Activated CD4-positive, CD25-positive, alpha-beta regulatory T cell treated with anti-CD3 and anti-CD28 coated beads, Interleukin-2, amount 50 U/mL, for 16 hours (primary cell): ENCODE results near the gene THEM5.
"Not testable (repeated sequence)": the region's sequence is repeated elsewhere in the genome, so short reads cannot be mapped to it uniquely, and the experiment has no call there.

Experiments
- DNase-seq: peaks from one replicate; pipeline ENCODE4 v3.0.0-alpha.2; 2020; ENCODE audit warnings: low read depth, low spot score

THEM5 gene, protein sequence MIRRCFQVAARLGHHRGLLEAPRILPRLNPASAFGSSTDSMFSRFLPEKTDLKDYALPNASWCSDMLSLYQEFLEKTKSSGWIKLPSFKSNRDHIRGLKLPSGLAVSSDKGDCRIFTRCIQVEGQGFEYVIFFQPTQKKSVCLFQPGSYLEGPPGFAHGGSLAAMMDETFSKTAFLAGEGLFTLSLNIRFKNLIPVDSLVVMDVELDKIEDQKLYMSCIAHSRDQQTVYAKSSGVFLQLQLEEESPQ

DNA sequence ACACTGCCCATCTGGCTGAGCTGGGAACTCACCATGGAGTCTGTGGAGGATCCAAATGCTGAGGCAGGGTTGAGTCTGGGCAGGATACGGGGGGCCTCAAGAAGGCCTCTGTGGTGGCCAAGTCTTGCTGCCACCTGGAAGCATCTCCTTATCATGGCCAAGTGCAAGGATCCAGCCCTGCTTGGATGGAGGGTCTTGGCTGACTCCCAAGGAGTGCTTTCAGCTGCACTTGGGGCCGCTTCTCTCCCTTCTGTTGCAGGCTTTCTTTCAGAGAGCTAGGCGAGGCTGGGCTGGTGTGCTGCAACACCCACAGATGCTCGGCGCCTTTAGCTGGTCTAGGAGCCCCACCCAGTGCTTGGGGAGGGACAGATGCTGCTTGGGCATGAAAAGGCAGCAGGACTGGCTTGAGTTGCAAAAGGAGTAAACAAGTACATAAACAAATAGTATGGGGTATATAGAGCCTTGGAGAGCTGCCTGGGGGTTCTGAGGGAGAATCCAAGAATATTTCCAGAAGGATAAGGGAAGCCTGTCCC is at the start of gene THEM5:
THEM5 (minus strand) TSS at position 302 of the 533 bp plus-strand sequence; CDS start at position 155, 147 bp downstream.
- DNase-seq, result no peak

DNA sequence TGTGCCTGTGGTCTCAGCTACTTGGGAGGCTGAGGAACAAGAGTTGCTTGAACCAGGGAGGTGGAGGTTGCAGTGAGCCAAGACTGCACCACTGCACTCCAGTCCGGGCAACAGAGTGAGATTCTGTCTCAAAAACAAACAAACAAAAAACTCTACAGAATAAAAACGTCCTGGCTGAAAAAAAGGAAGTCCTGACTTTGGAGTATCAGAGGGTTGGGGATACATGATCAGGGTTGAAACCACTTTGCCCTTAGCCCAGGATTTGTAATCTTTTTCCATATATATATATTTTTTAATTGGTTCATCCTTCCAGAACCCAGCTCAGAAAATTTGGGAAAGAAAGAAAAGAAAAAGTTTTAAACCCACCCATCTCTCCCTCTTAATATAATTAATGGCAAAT is 49.3 kb upstream of the THEM5 start:
- DNase-seq, result no peak

DNA sequence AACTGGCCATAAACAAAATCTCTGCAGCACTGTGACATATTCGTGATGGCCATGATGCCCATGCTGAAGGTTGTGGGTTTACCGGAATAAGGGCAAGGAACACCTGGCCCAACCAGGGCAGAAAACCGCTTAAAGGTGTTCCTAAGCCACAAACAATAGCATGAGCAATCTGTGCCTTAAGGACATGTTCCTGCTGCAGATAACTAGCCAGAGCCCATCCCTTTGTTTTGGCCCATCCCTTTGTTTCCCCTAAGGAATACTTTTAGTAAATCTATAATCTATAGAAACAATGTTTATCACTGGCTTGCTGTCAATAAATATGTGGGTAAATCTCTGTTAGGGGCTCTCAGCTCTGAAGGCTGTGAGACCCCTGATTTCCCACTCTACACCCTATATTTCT is 47.3 kb upstream of the THEM5 start:
- not testable (repeated sequence) for DNase-seq

DNA sequence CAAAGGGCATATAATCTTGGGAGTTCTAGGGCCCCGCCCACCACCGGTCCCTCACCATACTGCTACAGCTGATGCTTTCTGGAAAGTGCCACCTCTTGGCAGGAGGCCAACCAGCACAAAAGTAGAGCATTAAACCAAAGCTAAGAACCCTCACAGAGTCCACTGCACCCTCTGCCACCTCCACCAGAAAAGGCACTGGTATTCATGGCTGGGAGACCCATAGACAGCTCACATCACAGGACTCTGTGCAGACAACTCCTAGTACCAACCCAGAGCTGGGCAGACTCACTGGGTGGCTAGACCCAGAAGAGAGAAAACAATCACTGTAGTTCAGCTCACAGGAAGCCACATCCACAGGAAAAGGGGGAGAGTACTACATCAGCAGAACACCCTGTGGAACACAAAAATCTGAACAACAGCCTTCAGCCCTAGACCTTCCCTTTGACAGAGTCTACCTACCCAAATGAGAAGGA is 45.0 kb upstream of the THEM5 start:
- peak; percentile 31 for DNase-seq

DNA sequence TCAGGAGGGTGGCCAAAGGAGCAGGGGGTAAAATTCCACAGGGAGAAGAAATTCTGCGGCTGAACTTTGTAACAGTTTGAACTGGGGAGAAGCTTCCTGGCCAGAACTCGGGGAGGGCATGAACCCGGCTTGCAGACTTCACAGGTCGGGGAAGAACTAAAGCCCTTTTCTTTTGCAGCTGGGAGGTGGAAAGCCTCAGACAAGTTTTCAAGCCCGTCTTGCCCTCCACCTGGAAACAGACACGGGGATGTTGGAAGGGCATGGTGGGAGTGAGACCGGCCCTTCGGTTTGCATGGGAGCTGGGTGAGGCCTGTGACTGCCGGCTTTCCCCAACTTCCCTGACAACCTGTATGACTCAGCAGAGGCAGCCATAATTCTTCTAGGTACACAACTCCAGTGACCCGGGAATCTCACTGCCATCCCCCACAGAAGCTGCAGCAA is 44.5 kb upstream of the THEM5 start:
- no peak for DNase-seq

DNA sequence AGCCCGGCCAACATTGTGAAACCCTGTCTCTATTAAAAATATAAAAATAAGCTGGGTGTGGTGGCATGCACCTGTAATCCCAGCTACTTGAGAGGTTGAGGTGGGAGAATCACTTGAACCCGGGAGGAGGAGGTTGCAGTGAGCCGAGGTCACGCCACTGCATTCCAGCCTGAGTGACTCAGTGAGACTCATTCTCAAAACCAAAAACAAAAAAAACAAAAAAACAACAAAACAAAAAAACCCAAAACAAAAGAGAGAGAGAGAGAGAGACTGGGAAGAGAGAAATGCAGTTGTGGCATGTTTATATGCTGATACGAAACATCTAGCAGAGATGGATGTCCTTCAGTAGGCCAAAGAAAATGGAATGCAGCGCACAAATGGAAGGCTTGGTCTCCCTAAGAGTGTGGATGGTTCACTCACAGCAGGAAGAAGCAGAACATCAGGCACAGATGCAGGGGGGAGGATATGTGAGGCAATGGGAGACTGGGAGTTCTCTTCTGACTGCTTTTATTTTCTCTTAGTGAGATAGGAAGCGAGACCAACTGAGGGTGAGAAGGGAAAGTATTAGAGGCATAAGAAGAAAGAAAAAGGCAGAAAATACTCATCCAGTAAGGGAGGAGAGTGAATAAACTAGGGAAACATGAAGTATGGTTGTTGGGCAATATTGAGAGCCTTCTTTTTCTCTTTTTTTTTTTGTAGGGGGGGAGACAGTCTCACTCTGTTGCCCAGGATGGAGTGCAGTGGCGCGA is 39.8 kb upstream of the THEM5 start:
- DNase-seq, result no peak

DNA sequence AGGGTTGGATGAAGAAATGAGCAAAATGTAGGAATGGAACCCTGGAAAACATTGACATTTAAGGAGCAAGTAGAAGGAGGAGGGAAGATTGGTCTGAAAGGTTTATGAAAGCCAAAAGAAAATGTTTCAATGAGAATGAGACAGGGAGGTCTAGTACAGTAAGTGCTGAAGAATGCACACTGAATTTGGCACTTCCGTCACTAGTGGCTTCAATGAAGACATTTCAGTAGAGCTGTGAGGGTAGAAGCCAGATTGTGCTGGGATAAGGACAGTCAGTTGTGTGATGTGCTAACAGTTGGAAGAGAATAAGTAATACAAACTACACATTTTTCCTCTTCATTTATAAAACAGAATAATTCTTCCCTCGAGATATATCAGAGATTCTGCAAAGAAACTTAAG is 38.7 kb upstream of the THEM5 start:
- DNase-seq, result no peak

DNA sequence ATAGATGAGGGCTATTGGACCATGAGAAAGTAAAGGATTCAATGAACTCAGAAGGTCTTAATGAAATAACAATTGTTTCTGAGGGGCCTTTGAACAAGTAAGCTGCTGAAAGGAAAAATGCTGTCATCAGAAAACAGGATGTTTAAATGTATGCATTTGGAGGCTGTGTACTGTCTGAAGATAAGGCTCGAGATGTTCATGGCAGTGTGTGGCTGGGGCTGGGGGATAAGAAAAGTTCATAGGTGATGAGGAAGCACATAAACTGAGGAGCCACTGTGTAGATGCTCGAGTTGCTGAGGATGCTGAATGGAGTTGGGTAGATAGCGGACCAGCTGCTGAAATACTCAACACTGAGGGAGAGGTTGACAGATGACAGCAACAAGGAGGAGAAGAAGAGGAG is 38.0 kb upstream of the THEM5 start:
- DNase-seq, result no peak

DNA sequence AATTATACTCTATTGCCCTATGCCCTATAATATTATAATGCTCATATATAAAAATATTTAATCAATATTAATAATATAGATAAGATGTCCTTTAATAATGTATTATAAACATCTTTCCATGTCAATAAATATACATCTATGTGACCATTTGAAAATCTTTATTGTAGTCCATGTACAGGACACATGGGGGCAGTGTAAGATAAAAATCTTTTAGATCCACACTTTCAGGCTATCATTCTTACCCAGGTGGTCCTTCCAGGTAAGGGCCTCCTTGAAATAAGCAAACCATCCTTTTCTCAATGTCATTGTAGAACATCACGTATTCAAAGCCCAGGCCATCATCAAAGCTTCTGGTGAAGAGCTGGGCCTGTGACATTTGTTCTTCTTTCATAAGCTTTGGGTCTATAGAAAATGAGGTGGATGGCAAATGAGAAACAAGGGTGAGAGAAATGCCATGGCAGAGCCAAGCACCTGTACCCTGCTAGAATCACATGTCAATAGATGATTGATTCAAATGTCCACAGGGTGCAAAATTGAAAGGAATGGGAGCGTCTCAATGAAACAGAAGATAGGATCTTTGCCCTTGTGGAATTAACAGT is 35.6 kb upstream of the THEM5 start:
- DNase-seq, result no peak

DNA sequence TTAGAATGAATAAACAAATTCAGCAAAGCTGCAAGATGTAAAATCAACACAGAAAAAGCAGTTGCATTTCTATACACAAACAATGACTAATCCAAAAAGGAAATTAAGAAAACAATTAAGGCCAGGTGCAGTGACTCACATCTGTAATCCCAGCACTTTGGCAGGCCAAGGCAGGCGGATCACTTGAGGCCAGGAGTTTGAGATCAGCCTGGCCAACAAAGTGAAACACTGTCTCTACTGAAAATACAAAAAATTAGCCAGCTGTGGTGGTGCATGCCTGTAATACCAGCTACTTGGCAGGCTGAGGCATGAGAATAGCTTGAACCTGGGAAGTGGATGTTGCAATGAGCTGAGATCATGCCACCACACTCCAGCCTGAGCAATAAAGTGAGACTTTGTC is 33.5 kb upstream of the THEM5 start:
- DNase-seq, result no peak

DNA sequence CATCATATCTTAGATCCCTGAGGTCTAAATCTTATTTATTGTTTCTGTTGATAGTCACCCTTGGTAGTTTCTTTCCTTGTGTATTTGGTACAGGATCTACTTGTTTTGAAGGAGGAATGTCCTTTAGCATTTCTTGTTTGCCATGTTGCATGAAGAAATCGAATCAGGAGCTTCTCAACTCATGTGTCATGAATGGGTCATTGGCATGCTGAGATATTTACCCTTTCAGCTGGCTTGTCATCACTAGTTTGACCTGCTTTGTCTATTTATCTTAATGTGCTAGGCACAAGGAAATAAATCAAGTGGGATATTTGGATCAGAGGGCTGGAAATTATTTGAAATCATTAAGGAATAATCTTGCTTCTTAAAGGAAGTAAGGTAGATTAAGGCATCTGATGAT is 32.0 kb upstream of the THEM5 start:
- no peak for DNase-seq

DNA sequence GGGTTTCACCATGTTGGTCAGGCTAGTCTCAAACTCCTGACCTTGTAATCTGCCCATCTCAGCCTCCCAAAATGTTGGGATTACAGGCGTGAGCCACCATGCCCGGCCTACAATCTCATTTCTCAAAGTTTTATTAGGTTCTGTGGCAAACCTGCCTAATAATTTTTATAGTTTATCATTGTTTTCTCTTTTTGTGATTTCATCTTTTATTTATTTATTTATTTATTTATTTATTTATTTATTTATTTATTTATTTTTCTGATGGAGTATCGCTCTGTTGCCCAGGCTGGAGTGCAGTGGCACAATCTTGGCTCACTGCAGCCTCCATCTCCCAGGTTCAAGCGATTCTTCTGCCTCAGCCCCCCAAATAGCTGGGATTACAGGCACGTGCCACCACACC is 31.4 kb upstream of the THEM5 start:
- not testable (repeated sequence) for DNase-seq

DNA sequence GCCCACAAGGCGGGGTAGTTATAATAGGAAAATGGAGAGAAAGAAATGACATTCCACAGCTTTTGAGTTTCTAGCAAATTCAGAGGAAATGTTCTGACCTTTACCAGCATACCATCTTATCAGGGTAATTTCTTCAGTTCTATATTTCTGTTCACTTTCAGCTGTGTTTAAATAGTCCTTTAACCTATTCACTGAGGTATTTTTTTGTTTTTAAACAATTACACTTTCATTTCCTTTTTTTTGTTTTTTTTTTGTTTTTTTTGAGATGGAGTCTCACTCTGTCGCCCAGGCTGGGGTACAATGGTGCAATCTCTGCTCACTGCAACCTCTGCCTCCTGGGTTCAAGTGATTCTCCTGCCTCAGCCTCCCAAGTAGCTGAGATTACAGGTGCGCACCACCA is 30.9 kb upstream of the THEM5 start:
- DNase-seq, result not testable (repeated sequence)

DNA sequence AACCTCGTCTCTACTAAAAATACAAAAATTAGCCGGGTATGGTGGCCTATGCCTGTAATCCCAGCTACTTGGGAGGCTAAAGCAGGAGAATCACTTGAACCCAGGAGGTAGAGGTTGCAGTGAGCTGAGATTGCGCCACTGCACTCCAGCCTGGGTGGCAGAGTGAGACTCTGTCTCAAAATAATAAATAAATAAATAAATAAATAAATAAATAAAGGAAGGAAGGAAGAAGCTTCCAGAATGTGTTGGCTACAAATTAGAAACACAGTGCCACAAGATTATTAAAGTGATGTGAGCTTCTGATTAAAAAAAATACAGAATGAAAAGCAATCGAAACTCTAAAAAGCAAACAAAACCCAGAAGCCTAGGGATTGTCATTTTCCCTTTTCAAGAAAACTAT is 30.4 kb upstream of the THEM5 start:
- DNase-seq, result not testable (repeated sequence)

DNA sequence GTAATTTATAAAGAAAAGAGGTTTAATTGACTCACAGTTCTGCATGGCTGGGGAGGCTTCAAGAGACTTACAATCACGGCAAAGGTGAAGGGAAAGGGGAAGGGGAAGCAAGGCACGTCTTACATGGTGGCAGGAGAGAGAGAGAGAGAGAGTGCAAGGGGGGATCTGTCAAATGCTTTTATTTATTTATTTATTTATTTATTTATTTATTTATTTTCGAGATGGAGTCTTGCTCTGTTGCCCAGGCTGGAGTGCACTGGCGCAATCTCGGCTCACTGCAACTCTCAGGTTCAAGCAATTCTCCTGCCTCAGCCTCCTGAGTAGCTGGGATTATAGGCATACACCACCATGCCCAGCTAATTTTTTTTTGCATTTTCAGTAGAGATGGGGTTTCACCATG is 29.4 kb upstream of the THEM5 start:
- not testable (repeated sequence) for DNase-seq

DNA sequence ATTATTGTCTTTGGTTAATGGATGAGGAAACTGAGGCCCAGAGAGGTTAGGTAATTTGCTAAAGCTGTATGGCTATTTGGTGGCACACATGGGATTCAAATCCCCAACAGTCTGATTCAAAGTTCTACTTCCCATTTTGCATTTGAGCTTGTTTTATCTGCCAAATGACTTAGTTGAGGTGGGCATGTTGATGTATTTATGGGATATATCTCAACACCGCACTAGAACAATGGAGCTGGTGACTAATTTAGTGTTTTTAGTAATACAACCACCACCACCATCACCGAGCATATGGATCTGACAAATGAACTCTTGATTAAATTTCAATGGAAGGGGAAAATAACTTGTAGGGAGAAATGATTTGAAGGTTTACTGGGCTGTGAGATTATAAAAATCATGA is 29.0 kb upstream of the THEM5 start:
- DNase-seq, result no peak

DNA sequence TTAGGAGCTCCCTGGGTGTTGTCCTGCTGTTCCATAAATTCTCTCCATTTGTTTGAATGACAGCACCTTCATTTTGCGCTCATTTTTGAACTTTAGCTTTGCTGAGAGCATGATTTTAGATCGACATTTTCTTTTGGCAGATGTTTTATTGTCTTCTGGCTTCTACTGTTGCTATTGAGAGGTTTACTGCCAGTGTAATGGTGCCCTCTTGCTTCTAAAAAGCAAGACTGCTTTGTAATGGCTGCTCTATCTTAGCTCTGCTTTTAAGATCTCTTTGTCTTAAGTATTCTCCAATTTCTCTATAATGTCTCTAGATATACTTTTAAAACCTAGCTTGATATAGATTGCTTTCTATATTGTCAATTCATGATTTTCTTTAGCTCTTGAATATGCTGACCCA is 28.0 kb upstream of the THEM5 start:
- DNase-seq, result no peak

DNA sequence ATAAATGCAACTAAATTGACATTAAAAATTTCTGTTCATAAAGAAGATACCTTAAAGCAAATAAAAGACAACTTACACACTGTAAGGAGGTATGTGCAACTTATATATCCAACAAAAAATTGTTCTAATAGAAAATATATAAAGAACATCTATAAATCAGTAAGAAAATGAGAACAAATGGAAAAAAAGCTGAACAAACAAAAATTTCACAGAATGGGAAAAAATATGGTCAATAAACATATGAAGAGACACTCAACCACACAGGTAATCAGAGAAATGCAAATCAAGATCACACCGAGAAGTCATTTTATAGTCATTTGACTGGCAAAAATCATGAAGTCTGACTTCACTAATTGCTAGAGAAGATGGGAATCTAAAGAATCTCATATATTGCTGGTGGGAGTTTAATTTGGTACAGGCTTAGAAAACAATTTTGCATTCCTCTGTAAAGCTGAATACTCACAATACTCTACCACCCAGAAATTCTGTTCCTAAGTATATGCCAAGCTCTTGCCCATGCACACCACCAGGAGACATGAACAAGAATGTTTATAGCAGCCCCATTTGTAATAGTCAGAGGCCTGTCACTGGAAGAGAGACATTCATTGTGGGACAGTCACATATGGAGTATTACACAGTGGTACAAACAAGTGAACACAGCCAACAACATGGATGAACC is 22.0 kb upstream of the THEM5 start:
- no peak for DNase-seq

DNA sequence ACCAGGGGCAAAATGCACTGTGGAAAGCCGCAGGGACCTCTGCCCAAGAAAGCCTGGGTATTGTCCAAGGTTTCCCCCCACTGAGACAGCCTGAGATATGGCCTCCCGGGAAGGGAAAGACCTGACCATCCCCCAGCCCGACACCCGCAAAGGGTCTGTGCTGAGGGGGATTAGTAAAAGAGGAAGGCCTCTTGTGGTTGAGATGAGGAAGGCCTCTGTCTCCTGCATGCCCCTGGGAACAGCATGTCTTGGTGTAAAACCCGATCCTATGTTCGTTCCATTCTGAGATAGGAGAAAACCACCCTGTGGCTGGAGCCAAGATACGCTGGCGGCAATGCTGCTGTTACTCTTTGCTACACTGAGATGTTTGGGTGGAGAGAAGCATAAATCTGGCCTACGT is 19.3 kb upstream of the THEM5 start:
- not testable (repeated sequence) for DNase-seq

DNA sequence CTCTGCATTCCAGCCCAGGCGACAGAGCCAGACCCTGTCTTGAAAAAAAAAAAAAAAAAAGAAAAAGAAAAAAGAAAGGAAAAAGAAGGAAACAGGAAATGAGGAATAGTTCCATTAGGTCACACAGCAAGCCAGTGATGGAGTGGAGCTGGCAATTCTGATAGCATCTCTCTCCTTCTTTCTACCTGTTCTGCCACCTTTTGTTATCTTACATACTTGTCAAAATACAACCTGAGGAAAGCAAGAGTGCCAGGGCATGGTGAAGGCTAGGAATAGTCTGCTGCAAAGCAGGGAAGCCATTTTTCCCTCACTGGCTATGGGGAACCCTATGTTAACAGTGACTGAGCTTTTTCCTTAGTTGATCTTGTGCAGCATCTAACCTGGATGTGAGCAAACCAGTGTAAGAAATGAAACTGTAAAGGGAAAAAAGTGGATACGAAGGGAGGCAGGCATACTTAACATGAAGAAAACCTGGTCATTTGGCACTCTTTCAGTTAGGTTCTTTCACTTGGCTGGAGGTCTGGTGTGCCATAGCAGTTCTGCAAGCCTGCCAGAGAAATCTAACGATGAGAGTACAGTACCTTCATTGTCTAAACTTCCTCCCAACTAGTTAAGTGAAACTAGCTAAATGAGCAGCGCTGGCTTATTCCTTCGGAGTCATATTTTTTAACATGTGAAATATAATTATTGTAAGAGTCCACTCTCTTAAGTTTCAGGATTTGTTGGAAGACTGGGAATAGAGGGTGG is 17.9 kb upstream of the THEM5 start:
- DNase-seq, result no peak

DNA sequence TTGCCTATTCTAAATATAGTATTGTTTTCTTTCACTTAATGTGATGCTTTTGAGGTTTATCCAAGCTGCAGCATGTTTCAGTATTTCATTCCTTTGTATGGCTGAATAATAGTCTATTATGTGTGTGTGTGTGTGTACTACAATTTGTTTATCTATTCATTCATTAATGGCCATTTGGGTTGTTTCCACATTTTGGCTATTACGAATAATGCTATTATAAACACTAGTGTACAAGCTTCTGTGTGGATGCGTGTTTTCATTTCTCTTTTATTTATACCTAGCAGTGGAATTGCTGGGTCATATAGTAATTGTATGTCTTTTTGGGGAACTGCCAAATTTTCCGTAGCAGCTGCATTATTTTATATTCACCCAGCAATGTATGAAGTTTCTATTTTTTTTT is 15.0 kb upstream of the THEM5 start:
- DNase-seq, result no peak
